ENCODE measurements around the gene FBXL7.

Gene FBXL7

DNA sequence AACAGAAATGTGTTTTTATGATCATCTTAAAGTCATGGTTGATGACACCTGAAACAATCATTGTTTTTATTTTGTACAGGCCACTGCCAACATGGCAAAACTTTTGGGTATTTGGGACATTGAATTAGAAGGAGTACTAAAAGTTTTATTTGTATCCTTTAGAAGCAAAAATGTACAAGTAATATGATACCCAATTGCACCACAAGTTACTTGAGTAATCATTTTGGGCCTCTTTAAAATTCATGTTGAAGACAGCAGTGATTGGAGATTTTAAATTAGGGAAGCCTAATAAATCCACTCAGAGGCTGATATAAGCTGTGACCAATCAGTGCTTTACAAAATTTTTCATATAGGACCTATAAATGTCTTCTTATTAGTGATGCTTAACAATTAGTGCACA lies 466.7 kb downstream of the FBXL7 start:
- no peak for FAIRE-seq

DNA sequence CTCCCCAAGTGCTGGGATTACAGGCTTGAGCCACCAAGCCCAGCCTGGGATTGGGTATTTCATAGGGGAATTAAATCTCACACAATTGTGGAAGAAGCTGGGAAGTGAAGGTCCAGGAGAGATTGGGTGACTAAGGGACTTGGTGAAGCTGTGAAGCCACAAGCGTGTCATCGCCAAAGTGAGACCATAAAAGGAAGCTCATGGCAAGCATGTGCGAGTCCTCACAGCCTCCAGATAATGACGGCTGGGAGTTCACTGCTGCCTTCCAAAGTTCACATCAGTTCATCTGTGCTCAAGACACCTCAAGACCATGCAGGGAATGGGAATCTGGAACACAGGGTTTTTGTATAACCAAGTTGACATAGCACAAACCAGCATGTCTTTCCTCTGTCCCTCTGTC lies 469.0 kb downstream of the FBXL7 start:
- FAIRE-seq, result no peak

GRCh38 chr5:15977851-15978250 lies 477.9 kb downstream of the FBXL7 start:
- FAIRE-seq, result peak; percentile 43

DNA sequence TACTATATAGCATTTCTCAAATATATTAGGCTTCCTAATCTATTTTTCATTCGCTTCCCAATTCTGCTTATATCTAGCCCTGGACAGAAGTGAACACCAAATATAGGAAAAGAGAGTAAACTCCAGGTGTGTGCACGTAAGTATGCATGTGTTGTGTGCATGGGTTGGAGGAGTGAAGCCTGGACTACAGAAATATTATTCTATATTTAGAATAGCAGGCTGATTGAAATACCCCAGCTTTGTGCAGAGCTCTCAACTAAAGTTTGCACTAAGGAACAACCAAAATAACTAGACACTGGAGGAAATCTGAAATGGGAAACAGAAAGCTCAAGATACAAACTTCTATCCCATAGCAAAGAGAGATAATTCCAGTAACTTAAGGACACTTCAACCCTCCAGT lies 480.9 kb downstream of the FBXL7 start:
- FAIRE-seq, result no peak

- FAIRE-seq, result no peak
These were observed 483.4 kb downstream of the FBXL7 start for GRCh38 chr5:15983392-15983791.
